ENCODE data around the gene SNN.

SNN gene

GRCh38 chr16:11681976-11682654 is 13.9 kb downstream of the SNN start:
- DNase-seq, result peak; percentile 25

- DNase-seq, result no peak
These were observed 14.4 kb downstream of the SNN start for GRCh38 chr16:11682655-11683096.

GRCh38 chr16:11683145-11683544 is 14.9 kb downstream of the SNN start:
- no peak for DNase-seq

- DNase-seq, result no peak
These were observed 16.2 kb downstream of the SNN start for GRCh38 chr16:11684231-11685025.

- DNase-seq, result no peak
These were observed 17.8 kb downstream of the SNN start for GRCh38 chr16:11685844-11686618.

GRCh38 chr16:11686713-11687380 is 18.6 kb downstream of the SNN start:
- DNase-seq, result no peak

- peak; percentile 56 for DNase-seq
These were observed 19.6 kb downstream of the SNN start for GRCh38 chr16:11687601-11688519.

GRCh38 chr16:11688520-11688886 is 20.2 kb downstream of the SNN start:
- no peak for DNase-seq

- DNase-seq, result no peak
These were observed 21.0 kb downstream of the SNN start for GRCh38 chr16:11689031-11689840.

GRCh38 chr16:11691235-11691634 is 23.0 kb downstream of the SNN start:
- DNase-seq, result no peak

GRCh38 chr16:11691771-11692170 is 23.5 kb downstream of the SNN start:
- no peak for DNase-seq

- no peak for DNase-seq
These were observed 23.9 kb downstream of the SNN start for GRCh38 chr16:11692171-11692570.

- no peak for DNase-seq
These were observed 24.4 kb downstream of the SNN start for GRCh38 chr16:11692651-11693050.

- no peak for DNase-seq
These were observed 28.2 kb downstream of the SNN start for GRCh38 chr16:11696266-11697012.

- peak; percentile 29 for DNase-seq
These were observed 29.1 kb downstream of the SNN start for GRCh38 chr16:11697319-11697718.

GRCh38 chr16:11698271-11698689 is 30.0 kb downstream of the SNN start:
- no peak for DNase-seq

GRCh38 chr16:11699234-11699894 is 31.1 kb downstream of the SNN start:
- DNase-seq, result no peak

- DNase-seq, result no peak
These were observed 32.2 kb downstream of the SNN start for GRCh38 chr16:11700264-11701029.
